Measurements from ENCODE around the gene KAZALD1. TPM values are rescaled to one million over a fixed set of nuclear protein-coding genes. Genes with fewer than 3 reads are reported as not detected.

KAZALD1 gene
- total RNA-seq, 4 donors from 2014 or later, result 2.2 to 6.1 (median 2.7) TPM

GRCh38 chr10:101020427-101021075 is 41.2 kb upstream of the KAZALD1 start:
- intact Hi-C loops (cut with DNase I; ENCODE audit: low total_unique reads), result no loop called here

DNA sequence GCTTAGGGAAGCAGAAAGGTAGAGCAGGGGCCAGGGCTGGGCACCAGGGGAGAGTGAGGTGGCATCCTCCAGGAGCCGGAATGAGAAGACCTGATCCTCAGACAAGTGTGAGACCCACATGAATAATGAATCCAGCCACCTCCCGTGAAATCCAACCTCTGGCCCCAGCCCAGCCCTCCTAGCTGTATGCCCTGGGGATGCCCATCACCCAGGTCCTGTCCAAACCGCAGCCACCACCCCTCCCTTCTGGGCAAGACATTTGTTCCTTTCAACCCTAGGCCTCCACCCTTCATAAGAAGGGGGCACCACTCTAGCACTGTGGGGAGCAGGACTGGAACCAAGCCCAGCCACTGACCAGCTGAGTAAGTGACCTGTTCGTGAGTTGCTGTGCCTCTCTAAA is 40.5 kb upstream of the KAZALD1 start:
- no peak overlapping the region for H3K4me3 ChIP-seq (ENCODE audit: low read depth, poor library complexity, severe bottlenecking)
- 65 to 79% methylated on average over 4 of the region's 4 CpGs for WGBS, 2 donors
- intact Hi-C loops (cut with DNase I; ENCODE audit: low total_unique reads), result no loop called here
- no peak for TF ChIP-seq POLR2A (IDR thresholded peaks at IDR 0.05)
- DNase-seq (ENCODE audit: low spot score in 2 of 2), result no peak

More at GRCh38 chr10:101020427-101021075, 41.2 kb upstream of the KAZALD1 start:
- no peak for TF ChIP-seq POLR2A (IDR thresholded peaks at IDR 0.05)
- TF ChIP-seq, protein P1, sequence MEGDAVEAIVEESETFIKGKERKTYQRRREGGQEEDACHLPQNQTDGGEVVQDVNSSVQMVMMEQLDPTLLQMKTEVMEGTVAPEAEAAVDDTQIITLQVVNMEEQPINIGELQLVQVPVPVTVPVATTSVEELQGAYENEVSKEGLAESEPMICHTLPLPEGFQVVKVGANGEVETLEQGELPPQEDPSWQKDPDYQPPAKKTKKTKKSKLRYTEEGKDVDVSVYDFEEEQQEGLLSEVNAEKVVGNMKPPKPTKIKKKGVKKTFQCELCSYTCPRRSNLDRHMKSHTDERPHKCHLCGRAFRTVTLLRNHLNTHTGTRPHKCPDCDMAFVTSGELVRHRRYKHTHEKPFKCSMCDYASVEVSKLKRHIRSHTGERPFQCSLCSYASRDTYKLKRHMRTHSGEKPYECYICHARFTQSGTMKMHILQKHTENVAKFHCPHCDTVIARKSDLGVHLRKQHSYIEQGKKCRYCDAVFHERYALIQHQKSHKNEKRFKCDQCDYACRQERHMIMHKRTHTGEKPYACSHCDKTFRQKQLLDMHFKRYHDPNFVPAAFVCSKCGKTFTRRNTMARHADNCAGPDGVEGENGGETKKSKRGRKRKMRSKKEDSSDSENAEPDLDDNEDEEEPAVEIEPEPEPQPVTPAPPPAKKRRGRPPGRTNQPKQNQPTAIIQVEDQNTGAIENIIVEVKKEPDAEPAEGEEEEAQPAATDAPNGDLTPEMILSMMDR (IDR thresholded peaks at IDR 0.05), result no peak
- no peak overlapping the region for H3K4me3 ChIP-seq (ENCODE audit: low read depth, poor library complexity, severe bottlenecking)
- no peak for DNase-seq (ENCODE audit: low spot score in 2 of 2)
- WGBS, 2 donors, result 81 to 87% methylated on average over 10 of the region's 10 CpGs

GRCh38 chr10:101021692-101022251 is 40.0 kb upstream of the KAZALD1 start:
- WGBS, 2 donors, result 88 to 95% methylated on average over 11 of the region's 11 CpGs
- TF ChIP-seq, protein P1 (IDR thresholded peaks at IDR 0.05), result no peak
- no peak for TF ChIP-seq POLR2A (IDR thresholded peaks at IDR 0.05)
- no peak overlapping the region for H3K4me3 ChIP-seq (ENCODE audit: low read depth, poor library complexity, severe bottlenecking)
- no peak for DNase-seq (ENCODE audit: low spot score in 2 of 2)
- intact Hi-C loops (cut with DNase I; ENCODE audit: low total_unique reads), result no loop called here

GRCh38 chr10:101022967-101023705 is 38.7 kb upstream of the KAZALD1 start:
- intact Hi-C loops (cut with DNase I; ENCODE audit: low total_unique reads), result no loop called here
- TF ChIP-seq POLR2A (IDR thresholded peaks at IDR 0.05), result no peak
- TF ChIP-seq, protein P1 (IDR thresholded peaks at IDR 0.05), result no peak
- 91 to 94% methylated on average over 14 to 15 of the region's 15 CpGs for WGBS, 2 donors
- DNase-seq (ENCODE audit: low spot score in 2 of 2), result no peak
- no peak overlapping the region for H3K4me3 ChIP-seq (ENCODE audit: low read depth, poor library complexity, severe bottlenecking)

DNA sequence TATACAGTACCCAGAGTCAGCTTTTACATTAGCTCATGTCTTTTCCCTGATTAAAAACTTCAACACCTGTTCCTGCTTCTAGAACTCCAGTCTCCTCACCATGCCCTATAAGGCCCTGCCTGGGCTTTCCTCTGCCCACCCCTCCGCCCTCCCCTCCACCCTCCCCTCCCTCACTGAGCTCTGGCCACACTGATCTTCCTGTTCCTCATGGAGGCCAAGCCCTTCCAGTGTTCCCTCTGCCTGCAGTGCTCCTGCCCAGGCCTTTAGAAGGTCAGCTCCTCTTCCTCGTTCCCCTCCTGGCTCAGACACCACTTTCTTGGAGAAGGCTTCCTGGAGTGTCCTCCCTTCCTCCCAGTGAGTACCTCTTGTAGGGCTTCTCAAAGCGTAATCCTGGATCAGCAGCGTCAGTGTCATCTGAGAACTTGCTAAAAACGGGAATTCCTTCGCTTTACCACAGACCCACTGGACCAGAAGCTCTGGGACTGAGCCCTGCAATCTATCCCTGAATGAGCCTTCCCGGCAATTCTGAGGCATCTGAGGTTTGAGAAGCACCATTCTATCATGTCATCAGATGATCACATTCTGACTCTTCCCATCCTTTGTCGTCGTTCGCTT is 34.6 kb upstream of the KAZALD1 start:
- intact Hi-C loops (cut with DNase I; ENCODE audit: low total_unique reads), result no loop called here
- DNase-seq (ENCODE audit: low spot score in 2 of 2), result no peak
- H3K4me3 ChIP-seq (ENCODE audit: low read depth, poor library complexity, severe bottlenecking), result no peak overlapping the region
- WGBS, 2 donors, result 82 to 86% methylated on average over 10 of the region's 10 CpGs
- TF ChIP-seq, protein P1 (IDR thresholded peaks at IDR 0.05), result no peak

Measured in lower leg skin (tissue), 4 donors.